Erythroblast (primary cell): ENCODE results near the gene RALGAPA1.
"Not testable (repeated sequence)": the region's sequence is repeated elsewhere in the genome, so short reads cannot be mapped to it uniquely, and the experiment has no call there.

Source experiments
- DNase-seq, 2 experiments: peaks; one replicate each; lab custom pipeline; 2025; lab: John Stamatoyannopoulos, UW
- GATA1 ChIP-seq: IDR thresholded peaks from 2 replicates; pipeline ENCODE4 v1.6.1; 2011; ENCODE audit warnings: low read depth, mild to moderate bottlenecking, control low read depth, low read length, moderate library complexity
- POLR2A ChIP-seq: IDR thresholded peaks from 2 replicates; pipeline ENCODE4 v1.6.1; 2011; ENCODE audit warnings: mild to moderate bottlenecking, low read length

RALGAPA1 gene

GRCh38 chr14:35808638-35809563 lies at the start of gene RALGAPA1:
Gene RALGAPA1, minus strand, starts transcription at chr14:35809295. Its CDS starts 460 bp downstream, at chr14:35808835.
- TF ChIP-seq POLR2A, result peak; percentile 84
- peak; percentile 97 for DNase-seq

- DNase-seq, result no peak
- no peak for TF ChIP-seq GATA1
- TF ChIP-seq POLR2A, result no peak
These were observed 49.6 kb upstream of the RALGAPA1 start for GRCh38 chr14:35858521-35859209.

- no peak for TF ChIP-seq POLR2A
- no peak for TF ChIP-seq GATA1
- DNase-seq, result no peak
These were observed 46.9 kb upstream of the RALGAPA1 start for GRCh38 chr14:35855876-35856481.

DNA sequence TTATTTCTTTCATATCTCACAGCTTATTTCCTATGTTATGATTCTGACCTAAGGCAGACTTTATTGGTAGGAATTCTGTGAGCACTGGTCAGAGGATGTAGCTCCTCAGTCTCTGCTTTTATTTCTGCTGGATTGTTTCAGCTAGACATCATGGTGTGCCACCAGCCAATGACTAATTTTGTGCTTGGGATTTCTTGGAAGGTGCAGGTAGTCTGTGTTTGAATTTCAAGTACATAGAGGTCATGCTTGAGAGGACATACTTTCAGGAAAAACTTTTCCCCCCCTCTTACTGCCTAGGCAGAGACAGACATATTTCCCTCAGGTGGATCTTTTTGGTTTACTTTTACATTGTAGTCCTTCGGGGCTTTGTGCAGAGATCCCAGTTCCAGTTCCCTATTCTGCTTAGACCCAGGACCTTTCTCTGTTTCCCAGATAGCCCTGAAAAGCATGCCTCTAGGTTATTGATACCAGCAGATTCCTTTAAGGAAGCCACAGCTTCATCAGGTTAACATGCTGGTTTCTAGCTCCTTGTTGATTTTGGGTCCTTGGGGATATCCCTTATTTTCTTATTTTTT lies 45.7 kb upstream of the RALGAPA1 start:
- DNase-seq, result no peak
- TF ChIP-seq GATA1, result no peak
- no peak for TF ChIP-seq POLR2A

DNA sequence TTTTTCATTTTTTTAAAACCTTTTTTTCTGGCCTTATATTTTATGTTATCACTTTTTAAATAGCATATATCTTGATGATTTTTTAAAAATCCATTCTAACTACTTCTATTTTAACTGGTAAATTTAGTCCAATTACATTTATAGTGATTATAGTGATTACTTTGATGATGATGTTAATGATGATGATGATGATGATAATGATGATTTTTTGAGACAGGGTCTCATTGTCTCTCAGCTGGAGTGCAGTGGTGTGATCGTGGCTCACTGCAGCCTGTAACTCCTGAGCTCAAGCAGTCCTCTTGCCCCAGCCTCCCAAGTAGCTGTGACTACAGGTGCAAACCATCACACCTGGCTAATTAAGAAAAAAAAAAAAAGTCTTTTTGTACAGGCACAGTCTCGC lies 44.1 kb upstream of the RALGAPA1 start:
- TF ChIP-seq GATA1 (no peak), POLR2A (no peak)

GRCh38 chr14:35851823-35852222 lies 42.7 kb upstream of the RALGAPA1 start:
- DNase-seq, result no peak
- TF ChIP-seq POLR2A, result no peak
- TF ChIP-seq GATA1, result no peak

More for the DNA sequence above, 44.1 kb upstream of the RALGAPA1 start:
- no peak for DNase-seq

DNA sequence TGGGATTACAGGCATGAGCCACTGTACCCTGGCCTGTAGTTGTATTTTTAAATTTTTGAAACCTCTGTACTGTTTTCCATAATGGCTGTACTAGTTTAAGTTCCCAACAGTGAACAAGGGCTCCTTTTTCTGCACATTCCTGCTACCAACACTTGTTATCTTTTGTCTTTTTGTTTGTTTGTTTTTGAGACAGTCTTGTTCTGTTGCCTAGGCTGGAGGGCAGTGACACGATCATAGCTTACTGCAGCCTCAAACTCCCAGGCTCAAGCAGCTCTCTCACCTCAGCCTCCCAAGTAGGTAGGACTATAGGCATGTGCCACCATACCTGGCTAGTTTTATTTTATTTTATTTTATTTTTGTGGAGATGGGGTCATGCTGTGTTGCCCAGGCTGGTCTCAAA lies 40.0 kb upstream of the RALGAPA1 start:
- TF ChIP-seq POLR2A (no peak), GATA1 (no peak)
- DNase-seq, result no peak

GRCh38 chr14:35847636-35848035 lies 38.5 kb upstream of the RALGAPA1 start:
- no peak for TF ChIP-seq GATA1
- TF ChIP-seq POLR2A, result no peak
- peak in 1 of 2 experiments; percentile 35 for DNase-seq

- DNase-seq, result no peak
- no peak for TF ChIP-seq GATA1
- TF ChIP-seq POLR2A, result no peak
These were observed 35.4 kb upstream of the RALGAPA1 start for GRCh38 chr14:35844494-35844893.

DNA sequence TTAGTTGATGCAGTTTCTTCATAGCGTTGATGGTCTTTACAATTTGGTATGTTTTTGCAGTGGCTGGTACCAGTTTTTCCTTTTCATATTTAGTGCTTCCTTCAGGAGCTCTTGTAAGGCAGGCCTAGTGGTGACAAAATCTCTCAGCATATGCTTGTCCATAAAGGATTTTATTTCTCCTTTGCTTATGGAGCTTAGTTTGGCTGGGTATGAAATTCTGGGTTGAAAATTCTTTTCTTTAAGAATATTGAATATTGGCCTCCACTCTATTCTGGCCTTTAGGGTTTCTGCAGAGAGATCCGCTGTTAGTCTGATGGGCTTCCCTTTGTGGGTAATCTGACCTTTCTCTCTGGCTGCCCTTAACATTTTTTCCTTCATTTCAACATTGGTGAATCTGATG lies 33.1 kb upstream of the RALGAPA1 start:
- DNase-seq, result not testable (repeated sequence)

- not testable (repeated sequence) for DNase-seq
These were observed 32.6 kb upstream of the RALGAPA1 start for GRCh38 chr14:35841704-35842103.

GRCh38 chr14:35835208-35835982 lies 26.3 kb upstream of the RALGAPA1 start:
- no peak for TF ChIP-seq POLR2A
- no peak for TF ChIP-seq GATA1

DNA sequence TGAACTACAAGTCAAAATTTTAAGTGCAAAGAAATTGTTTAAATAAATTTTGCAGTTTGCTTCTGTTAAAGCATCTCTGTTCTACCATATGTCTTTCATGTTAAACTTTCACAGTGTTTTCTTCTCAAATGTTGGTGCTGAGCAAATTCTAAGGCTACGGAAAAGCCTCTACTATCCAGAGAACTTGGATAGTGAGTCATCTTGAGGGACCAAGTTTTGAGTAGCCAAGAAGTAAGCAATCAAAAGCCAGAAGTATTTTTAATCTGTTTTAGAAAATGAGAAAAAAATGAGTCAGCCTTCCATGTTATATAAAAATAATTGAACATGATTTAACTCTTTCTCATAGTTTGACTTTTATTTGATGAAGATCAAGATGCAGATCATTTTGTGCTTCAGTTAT lies 20.4 kb upstream of the RALGAPA1 start:
- TF ChIP-seq GATA1 (no peak), POLR2A (no peak)
- DNase-seq, result no peak

More at GRCh38 chr14:35835208-35835982, 26.3 kb upstream of the RALGAPA1 start:
- DNase-seq, result no peak
